ENCODE measurements around the gene GALR2.

GRCh38 chr17:76091526-76092286 is 17.1 kb downstream of the GALR2 start:
- TF ChIP-seq CTCF (optimal IDR thresholded peaks at IDR 0.05 in 1 of 3, IDR thresholded peaks at IDR 0.05 in 1 of 3, conservative IDR thresholded peaks at IDR 0.05 in 1 of 3; ENCODE audit: extremely low read depth in 1 of 3, insufficient read depth in 2 of 3, low read length in 3 of 3) = no peak
- no peak for TF ChIP-seq EZH2 (IDR thresholded peaks at IDR 0.05; ENCODE audit: low read length)
